ENCODE data around the gene MEIOSIN. TPM values are rescaled to one million over a fixed set of nuclear protein-coding genes. Genes with fewer than 3 reads are reported as not detected.
A peak's percentile ranks its signal among the peaks of the same experiment; 100 is the strongest.

Gene MEIOSIN
- total and polyA plus RNA-seq, 9 of the 15 experiments (the other 6 are each of a cell fraction or from before 2014, with no cell fraction given): 0.06 to 2.0 (median 0.76) TPM

DNA sequence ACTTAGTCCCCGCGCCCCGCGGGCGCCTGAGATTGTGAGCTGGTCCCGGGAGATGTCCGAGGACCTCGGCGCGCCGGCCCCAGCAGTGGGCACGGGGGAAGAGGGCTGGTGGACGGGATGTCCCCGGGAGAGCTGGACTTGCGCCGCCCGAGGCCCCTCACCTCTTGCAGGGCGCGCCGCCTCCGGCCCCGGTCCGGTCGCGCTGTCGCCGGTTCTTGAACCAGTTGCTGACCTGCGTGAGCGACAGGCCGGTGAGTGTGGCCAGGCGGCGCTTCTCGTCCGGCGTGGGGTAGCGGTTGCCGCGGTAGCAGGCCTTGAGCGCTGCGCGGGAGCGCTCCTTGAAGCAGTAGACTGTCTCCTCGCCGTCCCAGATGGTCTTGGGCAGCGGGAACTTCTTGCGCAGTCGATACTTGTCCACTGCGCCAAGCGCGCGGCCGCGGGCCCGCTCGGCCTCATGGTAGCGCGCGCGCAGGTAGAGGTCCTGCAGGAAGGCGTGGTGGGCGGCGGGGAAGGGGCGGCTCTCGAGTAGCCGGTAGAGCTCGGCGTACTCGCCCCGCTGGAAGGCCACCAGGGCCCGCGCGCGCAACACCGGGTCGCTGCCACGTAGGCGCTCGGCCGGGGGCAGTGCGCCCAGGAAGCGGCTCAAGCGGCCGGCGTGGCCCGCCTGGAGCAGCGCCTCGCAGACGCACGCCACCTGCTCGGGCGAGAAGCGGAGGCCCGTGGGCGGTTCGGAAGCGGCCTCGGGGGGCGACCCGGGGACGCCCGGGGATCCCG lies 34.8 kb downstream of the MEIOSIN start (continued):
- TF ChIP-seq, protein P1, sequence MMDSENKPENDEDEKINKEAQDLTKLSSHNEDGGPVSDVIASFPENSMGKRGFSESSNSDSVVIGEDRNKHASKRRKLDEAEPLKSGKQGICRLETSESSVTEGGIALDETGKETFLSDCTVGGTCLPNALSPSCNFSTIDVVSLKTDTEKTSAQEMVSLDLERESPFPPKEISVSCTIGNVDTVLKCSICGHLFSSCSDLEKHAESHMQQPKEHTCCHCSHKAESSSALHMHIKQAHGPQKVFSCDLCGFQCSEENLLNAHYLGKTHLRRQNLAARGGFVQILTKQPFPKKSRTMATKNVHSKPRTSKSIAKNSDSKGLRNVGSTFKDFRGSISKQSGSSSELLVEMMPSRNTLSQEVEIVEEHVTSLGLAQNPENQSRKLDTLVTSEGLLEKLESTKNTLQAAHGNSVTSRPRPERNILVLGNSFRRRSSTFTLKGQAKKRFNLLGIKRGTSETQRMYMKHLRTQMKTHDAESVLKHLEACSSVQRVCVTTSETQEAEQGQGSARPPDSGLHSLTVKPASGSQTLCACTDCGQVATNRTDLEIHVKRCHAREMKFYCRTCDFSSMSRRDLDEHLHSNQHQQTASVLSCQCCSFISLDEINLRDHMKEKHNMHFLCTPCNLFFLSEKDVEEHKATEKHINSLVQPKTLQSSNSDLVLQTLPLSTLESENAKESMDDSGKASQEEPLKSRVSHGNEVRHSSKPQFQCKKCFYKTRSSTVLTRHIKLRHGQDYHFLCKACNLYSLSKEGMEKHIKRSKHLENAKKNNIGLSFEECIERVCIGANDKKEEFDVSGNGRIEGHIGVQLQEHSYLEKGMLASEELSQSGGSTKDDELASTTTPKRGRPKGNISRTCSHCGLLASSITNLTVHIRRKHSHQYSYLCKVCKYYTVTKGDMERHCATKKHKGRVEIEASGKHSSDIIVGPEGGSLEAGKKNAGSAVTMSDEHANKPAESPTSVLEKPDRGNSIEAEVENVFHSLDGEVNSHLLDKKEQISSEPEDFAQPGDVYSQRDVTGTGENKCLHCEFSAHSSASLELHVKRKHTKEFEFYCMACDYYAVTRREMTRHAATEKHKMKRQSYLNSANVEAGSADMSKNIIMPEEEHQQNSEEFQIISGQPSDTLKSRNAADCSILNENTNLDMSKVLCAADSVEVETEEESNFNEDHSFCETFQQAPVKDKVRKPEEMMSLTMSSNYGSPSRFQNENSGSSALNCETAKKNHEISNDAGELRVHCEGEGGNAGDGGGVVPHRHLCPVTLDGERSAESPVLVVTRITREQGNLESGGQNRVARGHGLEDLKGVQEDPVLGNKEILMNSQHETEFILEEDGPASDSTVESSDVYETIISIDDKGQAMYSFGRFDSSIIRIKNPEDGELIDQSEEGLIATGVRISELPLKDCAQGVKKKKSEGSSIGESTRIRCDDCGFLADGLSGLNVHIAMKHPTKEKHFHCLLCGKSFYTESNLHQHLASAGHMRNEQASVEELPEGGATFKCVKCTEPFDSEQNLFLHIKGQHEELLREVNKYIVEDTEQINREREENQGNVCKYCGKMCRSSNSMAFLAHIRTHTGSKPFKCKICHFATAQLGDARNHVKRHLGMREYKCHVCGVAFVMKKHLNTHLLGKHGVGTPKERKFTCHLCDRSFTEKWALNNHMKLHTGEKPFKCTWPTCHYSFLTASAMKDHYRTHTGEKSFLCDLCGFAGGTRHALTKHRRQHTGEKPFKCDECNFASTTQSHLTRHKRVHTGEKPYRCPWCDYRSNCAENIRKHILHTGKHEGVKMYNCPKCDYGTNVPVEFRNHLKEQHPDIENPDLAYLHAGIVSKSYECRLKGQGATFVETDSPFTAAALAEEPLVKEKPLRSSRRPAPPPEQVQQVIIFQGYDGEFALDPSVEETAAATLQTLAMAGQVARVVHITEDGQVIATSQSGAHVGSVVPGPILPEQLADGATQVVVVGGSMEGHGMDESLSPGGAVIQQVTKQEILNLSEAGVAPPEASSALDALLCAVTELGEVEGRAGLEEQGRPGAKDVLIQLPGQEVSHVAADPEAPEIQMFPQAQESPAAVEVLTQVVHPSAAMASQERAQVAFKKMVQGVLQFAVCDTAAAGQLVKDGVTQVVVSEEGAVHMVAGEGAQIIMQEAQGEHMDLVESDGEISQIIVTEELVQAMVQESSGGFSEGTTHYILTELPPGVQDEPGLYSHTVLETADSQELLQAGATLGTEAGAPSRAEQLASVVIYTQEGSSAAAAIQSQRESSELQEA (IDR thresholded peaks at IDR 0.05; ENCODE audit: low read depth): no peak
- TF ChIP-seq, protein P2, sequence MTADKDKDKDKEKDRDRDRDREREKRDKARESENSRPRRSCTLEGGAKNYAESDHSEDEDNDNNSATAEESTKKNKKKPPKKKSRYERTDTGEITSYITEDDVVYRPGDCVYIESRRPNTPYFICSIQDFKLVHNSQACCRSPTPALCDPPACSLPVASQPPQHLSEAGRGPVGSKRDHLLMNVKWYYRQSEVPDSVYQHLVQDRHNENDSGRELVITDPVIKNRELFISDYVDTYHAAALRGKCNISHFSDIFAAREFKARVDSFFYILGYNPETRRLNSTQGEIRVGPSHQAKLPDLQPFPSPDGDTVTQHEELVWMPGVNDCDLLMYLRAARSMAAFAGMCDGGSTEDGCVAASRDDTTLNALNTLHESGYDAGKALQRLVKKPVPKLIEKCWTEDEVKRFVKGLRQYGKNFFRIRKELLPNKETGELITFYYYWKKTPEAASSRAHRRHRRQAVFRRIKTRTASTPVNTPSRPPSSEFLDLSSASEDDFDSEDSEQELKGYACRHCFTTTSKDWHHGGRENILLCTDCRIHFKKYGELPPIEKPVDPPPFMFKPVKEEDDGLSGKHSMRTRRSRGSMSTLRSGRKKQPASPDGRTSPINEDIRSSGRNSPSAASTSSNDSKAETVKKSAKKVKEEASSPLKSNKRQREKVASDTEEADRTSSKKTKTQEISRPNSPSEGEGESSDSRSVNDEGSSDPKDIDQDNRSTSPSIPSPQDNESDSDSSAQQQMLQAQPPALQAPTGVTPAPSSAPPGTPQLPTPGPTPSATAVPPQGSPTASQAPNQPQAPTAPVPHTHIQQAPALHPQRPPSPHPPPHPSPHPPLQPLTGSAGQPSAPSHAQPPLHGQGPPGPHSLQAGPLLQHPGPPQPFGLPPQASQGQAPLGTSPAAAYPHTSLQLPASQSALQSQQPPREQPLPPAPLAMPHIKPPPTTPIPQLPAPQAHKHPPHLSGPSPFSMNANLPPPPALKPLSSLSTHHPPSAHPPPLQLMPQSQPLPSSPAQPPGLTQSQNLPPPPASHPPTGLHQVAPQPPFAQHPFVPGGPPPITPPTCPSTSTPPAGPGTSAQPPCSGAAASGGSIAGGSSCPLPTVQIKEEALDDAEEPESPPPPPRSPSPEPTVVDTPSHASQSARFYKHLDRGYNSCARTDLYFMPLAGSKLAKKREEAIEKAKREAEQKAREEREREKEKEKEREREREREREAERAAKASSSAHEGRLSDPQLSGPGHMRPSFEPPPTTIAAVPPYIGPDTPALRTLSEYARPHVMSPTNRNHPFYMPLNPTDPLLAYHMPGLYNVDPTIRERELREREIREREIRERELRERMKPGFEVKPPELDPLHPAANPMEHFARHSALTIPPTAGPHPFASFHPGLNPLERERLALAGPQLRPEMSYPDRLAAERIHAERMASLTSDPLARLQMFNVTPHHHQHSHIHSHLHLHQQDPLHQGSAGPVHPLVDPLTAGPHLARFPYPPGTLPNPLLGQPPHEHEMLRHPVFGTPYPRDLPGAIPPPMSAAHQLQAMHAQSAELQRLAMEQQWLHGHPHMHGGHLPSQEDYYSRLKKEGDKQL (CRISPR knock-in tag; IDR thresholded peaks at IDR 0.05; ENCODE audit: borderline replicate concordance): peak; percentile 82
- no peak for TF ChIP-seq ZNF830 (CRISPR knock-in tag; IDR thresholded peaks at IDR 0.05)
- TF ChIP-seq HLTF (IDR thresholded peaks at IDR 0.05): no peak
- TF ChIP-seq NBN (IDR thresholded peaks at IDR 0.05; ENCODE audit: low read depth): no peak
- no peak for TF ChIP-seq PRMT5 (CRISPR knock-in tag; IDR thresholded peaks at IDR 0.05)
- TF ChIP-seq CBX8 (IDR thresholded peaks at IDR 0.05; ENCODE audit: borderline replicate concordance, extremely low read depth, low read depth, low read length, poor library complexity, severe bottlenecking): no peak
- no peak for TF ChIP-seq PHF20 (IDR thresholded peaks at IDR 0.05; ENCODE audit: partially characterized antibody)
- TF ChIP-seq ZNF146 (CRISPR knock-in tag; IDR thresholded peaks at IDR 0.05; ENCODE audit: unreplicated experiment): no peak
- no peak for TF ChIP-seq NUFIP1 (IDR thresholded peaks at IDR 0.05; ENCODE audit: partially characterized antibody)
- TF ChIP-seq, protein P3, sequence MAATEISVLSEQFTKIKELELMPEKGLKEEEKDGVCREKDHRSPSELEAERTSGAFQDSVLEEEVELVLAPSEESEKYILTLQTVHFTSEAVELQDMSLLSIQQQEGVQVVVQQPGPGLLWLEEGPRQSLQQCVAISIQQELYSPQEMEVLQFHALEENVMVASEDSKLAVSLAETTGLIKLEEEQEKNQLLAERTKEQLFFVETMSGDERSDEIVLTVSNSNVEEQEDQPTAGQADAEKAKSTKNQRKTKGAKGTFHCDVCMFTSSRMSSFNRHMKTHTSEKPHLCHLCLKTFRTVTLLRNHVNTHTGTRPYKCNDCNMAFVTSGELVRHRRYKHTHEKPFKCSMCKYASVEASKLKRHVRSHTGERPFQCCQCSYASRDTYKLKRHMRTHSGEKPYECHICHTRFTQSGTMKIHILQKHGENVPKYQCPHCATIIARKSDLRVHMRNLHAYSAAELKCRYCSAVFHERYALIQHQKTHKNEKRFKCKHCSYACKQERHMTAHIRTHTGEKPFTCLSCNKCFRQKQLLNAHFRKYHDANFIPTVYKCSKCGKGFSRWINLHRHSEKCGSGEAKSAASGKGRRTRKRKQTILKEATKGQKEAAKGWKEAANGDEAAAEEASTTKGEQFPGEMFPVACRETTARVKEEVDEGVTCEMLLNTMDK (IDR thresholded peaks at IDR 0.05; ENCODE audit: borderline replicate concordance, insufficient read depth, low read depth, low read length, poor library complexity, severe bottlenecking): no peak
